Measurements from ENCODE around the gene CYP39A1.

Gene CYP39A1

DNA sequence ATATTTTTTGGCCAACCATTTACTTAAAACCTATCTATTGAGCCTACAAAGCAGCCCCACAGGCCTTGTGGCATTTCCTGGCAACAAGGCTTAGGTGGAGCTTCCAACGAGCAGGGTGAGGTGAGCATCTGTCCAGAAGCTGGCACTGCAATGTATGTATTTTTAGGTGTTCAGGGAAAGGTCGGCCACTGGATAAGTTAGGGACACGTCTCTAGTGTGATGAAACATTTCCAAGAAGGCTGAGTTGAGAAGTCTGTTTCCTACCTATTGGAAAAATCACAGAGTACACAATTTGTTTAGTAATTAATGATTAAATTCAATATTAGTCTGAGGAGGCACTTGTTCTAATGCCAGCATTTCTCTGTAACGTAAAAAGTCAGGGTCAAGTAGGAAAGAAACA is 143.6 kb downstream of the CYP39A1 start:
- no peak for DNase-seq

DNA sequence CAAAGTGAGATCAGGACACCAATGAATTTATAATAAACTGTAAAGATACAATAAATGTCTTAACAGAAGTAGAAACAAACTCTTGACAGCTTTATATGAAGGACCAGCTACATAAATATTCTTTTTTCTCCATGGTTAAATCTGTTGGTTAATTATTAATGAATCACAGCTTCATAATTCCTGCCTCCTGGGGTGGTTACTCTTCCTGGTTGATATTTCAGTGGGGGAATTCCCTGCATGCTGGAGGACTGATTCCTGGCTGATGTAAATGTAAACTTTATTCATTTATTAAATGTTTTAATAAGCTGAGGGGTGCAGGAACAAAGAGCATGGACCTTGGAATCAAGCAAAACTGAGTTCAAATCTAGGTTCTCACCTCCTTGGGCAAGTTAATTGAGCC is 145.2 kb downstream of the CYP39A1 start:
- DNase-seq: no peak

DNA sequence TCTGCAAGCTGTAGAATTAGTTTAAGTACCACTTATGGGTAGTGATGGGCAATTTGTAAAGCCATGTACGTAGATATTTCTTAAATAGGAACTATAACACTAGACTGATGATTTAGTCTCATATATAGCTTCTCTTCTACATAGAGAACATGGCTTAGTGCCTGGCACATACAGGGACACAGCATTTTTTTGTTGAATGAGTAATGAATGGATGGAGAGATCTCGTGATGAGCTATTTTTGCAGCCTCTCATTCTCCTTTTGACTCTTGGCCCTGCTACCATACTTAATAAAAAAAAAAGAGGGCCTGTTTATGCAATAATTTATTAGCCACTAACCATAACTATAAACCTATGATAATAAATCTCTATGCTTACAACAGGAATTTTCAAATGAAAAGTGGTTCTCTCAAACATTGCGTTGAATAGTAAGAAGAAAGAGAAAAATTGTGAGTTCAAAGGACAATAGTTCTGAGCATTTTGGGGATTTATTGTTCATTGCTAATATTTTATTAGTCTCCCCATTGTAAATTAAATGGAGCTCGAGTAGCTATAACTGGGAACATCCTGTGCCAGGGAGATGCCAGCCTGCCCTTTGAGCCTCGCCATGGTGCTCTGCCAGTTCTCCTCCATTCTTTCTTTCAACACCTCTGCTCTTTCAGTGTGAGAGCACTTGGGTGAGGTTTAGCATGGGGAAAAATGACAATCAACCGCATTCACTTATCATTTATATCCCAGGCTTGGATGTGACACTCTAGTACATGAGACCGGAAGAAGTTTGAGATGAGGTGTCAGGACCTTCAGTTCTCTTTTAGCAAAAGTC is 146.7 kb downstream of the CYP39A1 start:
- DNase-seq: no peak

DNA sequence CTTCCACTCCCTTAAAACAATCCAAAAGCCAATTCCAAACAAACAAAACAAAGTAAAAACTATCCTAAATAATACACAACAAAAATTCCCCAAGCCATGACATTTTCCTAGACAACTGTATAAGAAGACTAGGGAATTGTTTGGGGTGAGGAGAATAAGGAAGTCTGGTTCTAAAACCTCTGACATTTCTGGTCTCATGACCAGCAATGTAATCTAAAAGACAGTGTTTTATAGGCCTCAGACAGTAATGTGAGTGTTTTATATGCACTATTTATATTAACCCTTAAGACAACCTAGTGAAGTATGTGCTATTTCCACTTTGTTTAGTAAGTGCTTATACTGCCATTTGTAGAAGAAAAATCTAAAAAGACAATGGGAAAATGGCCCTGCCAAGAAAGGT is 148.4 kb downstream of the CYP39A1 start:
- no peak for DNase-seq

DNA sequence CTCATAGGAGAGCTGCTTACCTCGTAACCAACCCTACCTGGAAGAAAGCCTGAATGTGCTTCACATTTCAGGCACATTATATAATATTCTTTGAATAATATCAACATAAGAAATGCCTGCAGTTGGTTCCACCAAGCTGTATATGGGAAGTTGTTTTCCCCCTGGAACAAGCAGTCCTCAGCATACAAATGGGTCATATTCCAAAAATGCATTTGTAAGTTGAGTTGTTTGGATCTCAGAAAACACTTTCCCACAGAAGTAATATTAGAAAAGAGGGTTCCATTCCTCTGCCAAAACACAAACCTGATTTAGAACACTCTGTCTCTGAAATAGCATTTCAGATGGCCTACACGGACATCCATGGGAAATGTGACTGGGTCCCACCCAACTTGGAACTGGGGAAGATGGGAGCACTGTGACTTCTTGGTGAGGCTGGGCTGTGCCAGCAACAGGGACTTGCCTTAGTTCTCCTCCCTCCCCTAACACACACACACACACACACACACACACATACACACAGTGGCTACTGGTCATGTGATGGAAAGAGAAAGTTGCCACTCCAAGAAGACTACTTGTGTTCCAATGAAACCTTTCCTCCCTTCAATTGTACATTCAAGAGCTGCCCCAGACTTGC is 150.0 kb downstream of the CYP39A1 start:
- no peak for DNase-seq

DNA sequence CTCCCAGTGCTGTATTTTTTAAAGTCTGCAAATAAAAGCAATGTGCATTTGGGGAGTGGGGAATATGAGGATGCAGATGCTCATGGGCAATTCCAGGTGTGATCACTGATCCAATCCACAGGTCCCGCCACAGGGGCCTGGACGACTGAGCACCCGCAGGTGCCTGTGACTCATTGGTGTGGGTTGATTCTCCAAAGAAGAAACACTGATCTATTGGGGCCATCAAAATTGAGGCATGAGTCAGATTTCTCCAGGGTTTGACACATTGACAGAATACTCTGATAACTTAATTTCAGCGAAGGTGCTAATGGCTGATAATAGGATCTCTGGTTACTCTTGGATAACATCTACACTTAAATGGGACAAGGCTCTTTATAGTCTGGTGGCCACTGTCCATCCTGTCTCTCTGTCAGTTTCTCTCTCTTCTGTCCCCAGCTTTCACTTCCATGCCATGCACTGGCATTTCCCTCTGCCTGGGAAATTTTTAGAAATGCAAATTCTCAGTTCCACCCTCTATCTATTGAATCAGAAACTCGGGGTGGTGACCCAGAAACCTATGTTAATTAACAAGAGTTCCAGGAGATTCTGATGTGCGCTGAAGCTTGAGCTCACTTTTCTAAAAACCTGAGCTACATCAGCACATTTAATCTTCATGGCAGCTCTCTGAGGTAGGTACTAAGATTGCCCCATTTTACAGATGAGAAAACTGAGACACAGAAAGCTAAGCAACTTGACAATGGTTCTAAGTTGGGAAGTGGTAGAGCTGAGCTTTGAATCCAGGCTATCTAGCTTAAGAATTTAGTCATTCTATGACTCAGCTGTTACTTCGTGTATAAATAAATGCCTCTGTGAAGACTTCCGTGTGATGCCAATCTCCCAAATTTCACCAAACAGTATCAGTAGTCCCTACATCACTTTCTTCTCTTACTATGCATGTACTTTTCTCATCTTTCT is 151.2 kb downstream of the CYP39A1 start:
- DNase-seq: peak; percentile 54

DNA sequence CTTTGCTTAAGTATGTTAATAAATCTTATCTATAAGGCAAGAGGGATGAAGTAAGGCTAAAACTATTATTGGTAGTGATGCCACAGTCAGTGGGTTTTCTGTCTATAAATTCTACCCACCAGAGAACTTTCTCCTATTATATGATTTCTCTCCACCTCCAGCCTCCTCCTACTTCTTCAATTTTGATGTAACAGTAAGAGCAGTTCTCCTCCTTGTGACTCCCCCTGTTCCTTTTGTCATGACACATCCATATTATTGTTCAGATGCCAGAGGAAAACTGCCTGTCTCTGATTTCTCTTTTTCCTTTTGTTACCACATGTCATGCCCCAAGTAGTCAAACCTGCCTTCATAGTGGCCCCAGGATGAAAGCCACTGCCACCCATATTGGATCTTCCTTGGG is 152.2 kb downstream of the CYP39A1 start:
- no peak for DNase-seq

Data from HCEC 1CT (cell line).